OCI-LY1 (cell line): ENCODE measurements around the gene RHOD.

ENCODE experiments used
- CTCF ChIP-seq: fragments of 200-600 bp; sonication (generic), shearing (Covaris generic); IDR thresholded peaks from 2 replicates; pipeline ENCODE4 v1.5.1; 2017; ENCODE audit warnings: mild to moderate bottlenecking, antibody characterized with exemption, low read length, moderate library complexity, mixed read lengths
- EZH2 ChIP-seq: fragments of 200-600 bp; sonication (generic), shearing (Covaris generic); IDR thresholded peaks from 2 replicates; pipeline ENCODE4 v1.8.0; 2017; ENCODE audit warnings: borderline replicate concordance, mixed run types, mild to moderate bottlenecking, antibody characterized with exemption, low read length, moderate library complexity, mixed read lengths

DNA sequence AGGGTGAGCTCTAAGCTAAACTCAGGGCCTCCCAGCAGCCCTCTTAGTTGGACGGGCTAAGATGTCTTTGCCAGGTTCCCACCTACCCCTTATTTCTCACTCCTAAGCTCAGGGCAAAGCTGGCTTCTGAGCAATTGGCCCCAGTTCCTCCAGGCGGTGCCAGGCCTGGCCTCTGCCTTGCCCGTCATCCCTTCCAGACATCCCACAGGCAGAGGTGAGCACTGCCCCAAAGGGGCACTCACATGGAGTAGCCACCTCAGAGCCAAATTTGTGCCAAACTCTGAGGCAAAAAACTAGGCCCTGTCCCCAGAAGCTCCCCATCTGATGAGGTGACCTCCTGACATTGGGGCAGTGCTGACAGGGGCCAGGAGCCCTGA lies 9.7 kb downstream of the RHOD start:
- no peak for TF ChIP-seq CTCF
- no peak for TF ChIP-seq EZH2
